HG03280 (cell line): Measurements from ENCODE around the gene SLC37A4.
"Not testable (repeated sequence)": the region's sequence is repeated elsewhere in the genome, so short reads cannot be mapped to it uniquely, and the experiment has no call there.

Experiments
- ATAC-seq: cut with Tn5 transposase; IDR thresholded peaks from one replicate; pipeline ENCODE4 v1.9.1; 2021; ENCODE audit warnings: mild to moderate bottlenecking, moderate library complexity; ENCODE audit not compliant: unreplicated experiment

Gene SLC37A4

DNA sequence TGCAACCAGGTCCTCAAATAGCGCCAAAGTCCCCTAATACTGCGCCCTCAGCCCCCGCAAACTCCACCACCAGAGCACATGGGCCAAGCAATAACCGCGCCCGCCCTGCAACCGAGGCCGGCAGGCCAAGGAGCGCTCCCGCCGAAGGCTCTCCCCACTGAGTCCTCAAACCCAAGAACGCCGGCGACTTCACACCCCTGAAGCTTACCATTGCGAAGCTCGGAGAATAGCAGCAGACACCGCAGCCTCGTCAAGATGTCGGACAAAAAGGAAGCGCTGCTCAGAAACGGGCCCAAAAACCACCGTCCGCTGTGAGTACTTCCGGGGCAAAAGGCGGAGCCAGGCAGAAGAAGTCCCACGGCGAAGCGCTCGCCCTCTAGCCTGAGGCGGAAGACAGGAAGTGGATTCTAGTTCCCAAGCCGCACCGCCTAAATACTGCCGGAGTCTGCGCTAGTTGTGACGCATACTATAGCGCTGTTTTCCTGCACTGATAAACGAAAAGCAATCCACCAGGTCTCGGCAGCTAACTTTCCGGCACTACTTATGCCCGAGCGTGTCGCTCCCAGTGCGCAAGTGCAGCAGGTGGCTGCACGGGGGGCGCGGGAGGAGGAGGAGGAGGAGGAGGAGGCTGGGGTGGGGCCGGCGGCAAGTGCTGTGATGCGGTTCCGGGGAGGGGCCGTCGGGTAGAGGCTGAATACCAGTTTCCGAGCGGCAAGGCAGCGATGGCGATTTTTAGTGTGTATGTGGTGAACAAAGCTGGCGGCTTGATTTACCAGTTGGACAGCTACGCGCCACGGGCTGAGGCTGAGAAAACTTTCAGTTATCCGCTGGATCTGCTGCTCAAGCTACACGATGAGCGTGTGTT lies 12.4 kb downstream of the SLC37A4 start, which contains the start of the genes RPS25 and TRAPPC4:
RPS25 (minus strand) TSS at position 270 of the 865 bp plus-strand sequence; CDS start at position 211, 59 bp downstream.
TRAPPC4 (plus strand) TSS at position 693 of the 865 bp plus-strand sequence; CDS start at position 723, 30 bp downstream.
- ATAC-seq: peak; percentile 85

- not testable (repeated sequence) for ATAC-seq
These were observed 13.3 kb downstream of the SLC37A4 start for GRCh38 chr11:119017377-119017776.

- no peak for ATAC-seq
These were observed 14.3 kb downstream of the SLC37A4 start for GRCh38 chr11:119016216-119017009.

DNA sequence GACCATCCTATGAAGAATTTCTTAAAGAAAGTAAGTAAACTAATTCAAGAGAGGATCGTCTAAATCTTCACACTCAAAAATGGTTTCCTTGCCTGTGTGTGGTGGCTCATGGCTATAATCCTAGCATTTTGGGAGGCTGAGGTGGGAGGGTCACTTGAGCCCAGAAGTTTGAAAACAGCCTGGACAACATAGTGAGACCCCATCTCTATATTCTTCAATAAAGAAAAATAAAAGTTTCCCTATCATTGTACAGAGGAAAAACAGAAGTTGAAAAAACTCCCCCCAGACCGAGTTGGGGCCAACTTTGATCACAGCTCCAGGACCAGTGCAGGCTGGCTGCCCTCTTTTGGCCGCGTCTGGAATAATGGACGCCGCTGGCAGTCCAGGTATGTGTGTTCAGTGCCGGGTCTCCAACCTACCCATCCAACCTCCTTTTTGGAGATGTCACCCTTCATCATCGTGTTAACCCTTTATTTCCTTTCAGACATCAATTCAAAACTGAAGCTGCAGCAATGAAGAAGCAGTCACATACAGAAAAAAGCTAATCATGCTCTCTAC lies 15.5 kb downstream of the SLC37A4 start:
- ATAC-seq: no peak

DNA sequence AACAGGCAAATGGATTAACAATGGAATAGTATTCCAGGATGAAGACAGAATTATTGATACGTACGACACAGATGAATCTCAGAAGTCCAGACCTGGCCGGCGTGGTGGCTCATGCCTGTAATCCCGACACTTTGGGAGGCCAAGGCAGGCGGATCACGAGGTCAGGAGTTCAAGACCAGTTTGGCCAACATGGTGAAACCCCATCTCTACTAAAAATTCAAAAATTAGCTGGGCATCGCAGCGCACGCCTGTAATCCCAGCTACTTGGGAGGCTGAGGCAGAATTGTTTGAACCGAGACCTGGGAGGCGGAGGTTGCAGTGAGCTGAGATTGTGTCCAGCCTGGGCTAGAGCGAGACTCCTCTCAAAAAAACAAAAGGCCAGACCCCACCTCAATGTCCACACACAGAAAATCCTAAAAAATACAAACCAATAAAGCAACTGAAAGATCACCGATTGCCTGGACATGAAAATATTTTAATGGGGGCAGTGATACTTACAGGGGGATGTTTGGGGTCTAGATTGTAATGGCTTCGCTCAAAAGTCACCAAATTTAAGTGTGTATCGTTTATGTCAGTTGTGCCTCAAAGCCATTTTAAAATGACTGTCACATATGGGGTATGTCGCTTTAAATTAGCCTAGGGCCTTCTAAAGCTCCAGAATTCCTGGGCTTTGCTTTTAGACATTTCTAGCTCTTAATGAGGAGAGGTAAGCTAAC lies 16.3 kb downstream of the SLC37A4 start:
- ATAC-seq: no peak

GRCh38 chr11:119012629-119013170 lies 18.0 kb downstream of the SLC37A4 start:
- no peak for ATAC-seq

DNA sequence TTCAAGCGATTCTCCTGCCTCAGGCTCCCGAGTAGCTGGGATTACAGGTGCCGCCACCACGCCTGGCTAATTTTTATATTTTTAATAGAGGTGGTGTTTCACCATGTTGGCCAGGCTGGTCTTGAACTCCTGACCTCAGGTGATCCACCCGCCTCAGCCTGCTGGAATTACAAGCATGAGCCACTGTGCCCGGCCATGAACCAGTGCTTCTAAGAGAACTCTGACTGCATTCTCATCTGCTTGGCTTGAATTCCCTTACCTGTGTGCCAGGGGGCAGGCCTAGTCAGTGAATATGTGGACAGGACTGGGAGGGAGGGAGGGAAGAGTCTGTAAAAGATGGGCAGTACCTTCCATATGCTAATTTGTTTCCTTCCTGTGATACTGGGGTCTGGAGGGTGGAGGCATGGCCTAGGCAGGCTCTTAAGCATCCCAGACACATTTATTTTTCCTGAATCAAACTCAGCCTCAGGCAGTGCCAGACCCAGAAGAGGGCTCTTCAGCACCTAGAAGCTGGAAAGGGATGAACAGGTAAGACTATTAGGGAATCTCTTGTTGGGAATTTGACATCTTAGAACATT lies 19.1 kb downstream of the SLC37A4 start:
- no peak for ATAC-seq

DNA sequence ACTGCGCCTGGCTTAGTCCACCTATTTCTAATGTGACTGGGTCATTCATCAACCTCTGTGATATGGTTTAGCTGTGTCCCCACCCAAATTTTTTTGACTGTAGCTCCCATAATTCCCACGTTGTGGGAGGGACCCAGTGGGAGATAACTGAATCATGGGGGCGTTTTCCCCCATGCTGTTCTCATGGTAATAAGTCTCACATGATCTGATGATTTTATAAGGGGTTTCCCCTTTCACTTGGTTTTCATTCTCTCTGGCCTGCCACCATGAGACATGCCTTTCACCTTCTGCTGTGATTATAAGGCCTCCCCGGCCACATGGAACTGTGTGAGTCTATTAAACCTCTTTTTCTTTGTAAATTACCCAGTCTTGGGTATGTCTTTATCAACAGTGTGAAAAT lies 24.0 kb downstream of the SLC37A4 start:
- no peak for ATAC-seq

- ATAC-seq: no peak
These were observed 29.8 kb downstream of the SLC37A4 start for GRCh38 chr11:119000906-119001305.

DNA sequence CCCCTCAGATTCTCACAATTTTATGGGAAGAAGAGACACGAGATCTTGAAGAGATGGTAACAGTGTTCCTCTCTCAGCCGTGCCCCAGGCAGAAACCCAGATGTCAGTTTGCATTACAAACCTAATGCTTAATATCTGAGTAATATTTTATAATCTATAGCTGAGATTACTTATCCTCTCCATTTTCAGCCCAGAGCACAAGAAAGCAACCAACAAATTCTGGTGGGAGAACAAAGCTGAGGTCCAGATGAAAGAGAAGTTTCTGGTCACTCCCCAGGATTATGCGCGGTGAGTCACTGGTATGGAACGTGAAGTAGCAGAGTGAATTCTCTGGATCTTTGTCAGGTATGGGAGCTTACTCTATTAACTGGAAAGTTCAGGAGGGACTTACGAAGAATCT lies 31.9 kb downstream of the SLC37A4 start:
- no peak for ATAC-seq

DNA sequence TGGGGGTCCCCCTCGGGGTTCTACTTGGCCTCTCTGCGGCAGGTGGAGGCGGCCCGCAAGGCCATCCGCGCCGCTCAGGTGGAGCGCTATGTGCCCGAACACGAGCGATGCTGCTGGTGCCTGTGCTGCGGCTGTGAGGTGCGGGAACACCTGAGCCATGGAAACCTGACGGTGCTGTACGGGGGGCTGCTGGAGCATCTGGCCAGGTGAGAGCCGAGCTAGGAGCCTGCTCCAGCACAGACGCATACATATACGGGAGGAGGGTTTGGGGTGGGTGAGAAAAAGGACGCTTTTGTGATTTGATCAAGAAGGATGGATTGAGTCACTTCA lies 32.3 kb downstream of the SLC37A4 start:
- peak; percentile 11 for ATAC-seq

GRCh38 chr11:118997627-118998387 lies 32.9 kb downstream of the SLC37A4 start, which contains the start of gene CENATAC:
CENATAC (plus strand) TSS chr11:118998138; CDS start chr11:118998198, 60 bp downstream.
- peak; percentile 96 for ATAC-seq

DNA sequence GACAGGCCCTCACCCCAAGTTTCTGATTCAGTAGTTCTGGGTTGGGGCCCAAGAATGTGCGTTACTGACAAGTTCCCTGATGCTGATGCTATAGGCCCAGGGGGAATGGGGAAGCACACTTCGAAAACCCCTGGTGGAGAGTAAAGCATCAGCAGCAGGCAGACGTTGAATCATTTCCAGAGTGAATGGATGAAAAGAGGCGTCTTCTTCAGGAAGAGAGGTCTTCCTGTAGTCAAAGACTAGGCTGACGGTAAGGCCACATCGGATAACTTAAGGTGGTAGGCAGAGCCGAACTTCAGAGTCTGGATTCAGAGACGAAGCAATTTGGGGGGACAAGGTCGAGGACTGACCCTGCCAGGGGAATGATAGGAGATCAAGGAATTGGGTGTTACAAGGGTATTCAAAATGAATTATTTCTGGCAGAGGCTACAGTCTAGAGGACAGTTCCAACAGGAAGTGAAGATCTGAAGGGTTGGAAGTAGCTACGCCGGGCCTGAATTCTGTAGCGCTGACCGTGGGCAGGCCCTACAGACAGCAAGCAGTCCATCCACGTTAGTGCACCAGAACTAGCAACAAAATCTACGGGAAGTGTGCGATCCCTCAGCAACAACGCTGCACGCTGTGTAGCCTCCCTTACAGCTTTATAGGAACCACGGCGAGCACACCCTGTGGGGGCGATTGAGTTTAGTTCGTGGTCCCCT lies 33.6 kb downstream of the SLC37A4 start:
- ATAC-seq: peak; percentile 11

- ATAC-seq: not testable (repeated sequence)
These were observed 39.1 kb downstream of the SLC37A4 start for GRCh38 chr11:118991486-118992038.

- ATAC-seq: no peak
These were observed 42.4 kb downstream of the SLC37A4 start for GRCh38 chr11:118988280-118988679.

DNA sequence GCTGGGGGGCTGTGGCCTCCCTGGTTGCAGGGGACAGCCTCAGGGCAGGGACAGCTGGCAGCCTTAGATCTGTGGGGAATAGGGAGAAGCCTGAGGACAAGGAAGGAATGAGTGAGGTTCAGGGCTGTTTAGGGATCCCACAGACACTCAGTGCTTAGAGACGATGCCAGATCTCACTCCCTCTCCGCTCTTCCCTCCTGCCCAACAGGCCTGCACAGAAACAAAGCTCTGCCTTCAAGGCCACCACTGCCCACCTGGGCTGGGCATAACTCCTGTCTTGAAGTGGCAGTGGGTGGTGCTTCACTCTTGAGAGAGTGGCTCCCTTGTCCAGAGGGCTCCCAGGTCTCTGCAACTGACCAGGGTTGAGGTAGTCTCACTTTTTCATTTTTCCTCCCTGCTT lies 45.9 kb downstream of the SLC37A4 start:
- ATAC-seq: no peak

- ATAC-seq: not testable (repeated sequence)
These were observed 46.3 kb downstream of the SLC37A4 start for GRCh38 chr11:118984337-118984736.

DNA sequence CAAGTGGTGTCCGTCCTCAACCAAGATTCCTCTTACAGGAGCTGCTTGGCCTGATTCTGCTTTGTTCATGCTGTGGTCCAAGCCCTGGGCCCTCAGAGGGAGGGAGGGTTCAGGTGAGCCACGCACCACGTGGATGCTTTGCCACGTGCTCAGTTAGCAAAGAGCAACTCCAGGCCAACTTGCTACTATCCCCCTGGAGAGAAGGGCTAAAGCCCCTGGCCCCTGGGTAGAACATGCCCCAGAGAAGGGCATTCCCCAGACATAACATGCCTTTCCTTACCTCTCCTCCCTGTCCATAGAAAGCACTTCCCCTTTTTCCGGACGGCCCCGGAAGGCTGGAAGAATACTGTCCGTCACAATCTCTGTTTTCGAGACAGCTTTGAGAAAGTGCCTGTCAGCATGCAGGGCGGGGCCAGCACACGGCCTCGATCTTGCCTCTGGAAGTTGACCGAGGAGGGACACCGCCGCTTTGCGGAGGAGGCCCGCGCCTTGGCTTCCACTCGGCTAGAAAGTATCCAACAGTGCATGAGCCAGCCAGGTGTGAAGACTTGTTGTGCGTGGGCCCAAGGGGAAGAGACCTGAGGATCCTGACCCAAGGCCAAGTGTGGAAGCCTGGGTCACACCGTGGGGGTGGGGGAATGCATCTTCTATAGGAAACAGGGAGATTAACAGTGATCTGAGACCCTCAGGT lies 50.3 kb downstream of the SLC37A4 start:
- no peak for ATAC-seq
